Inflammatory macrophage treated with lipopolysaccharide for 1 hour (primary cell): ENCODE results near the gene PSMG4.

Experiments
- DNase-seq, 2 donors: peaks; one replicate each; pipeline ENCODE4 v3.0.0-alpha.2; 2020 to 2022

The PSMG4 gene

GRCh38 chr6:3291346-3291745 lies 32.6 kb downstream of the PSMG4 start:
- DNase-seq: no peak

GRCh38 chr6:3291987-3292386 lies 33.2 kb downstream of the PSMG4 start:
- no peak for DNase-seq

- DNase-seq: no peak
These were observed 33.9 kb downstream of the PSMG4 start for GRCh38 chr6:3292431-3293197.

GRCh38 chr6:3293271-3294155 lies 34.8 kb downstream of the PSMG4 start:
- DNase-seq: no peak

- DNase-seq: no peak
These were observed 35.6 kb downstream of the PSMG4 start for GRCh38 chr6:3294396-3294795.

GRCh38 chr6:3294921-3295871 lies 36.4 kb downstream of the PSMG4 start:
- DNase-seq: no peak

- no peak for DNase-seq
These were observed 37.3 kb downstream of the PSMG4 start for GRCh38 chr6:3296078-3296477.

- no peak for DNase-seq
These were observed 37.8 kb downstream of the PSMG4 start for GRCh38 chr6:3296537-3296936.

- DNase-seq: no peak
These were observed 38.3 kb downstream of the PSMG4 start for GRCh38 chr6:3297006-3297405.

GRCh38 chr6:3297909-3298308 lies 39.2 kb downstream of the PSMG4 start:
- no peak for DNase-seq

- no peak for DNase-seq
These were observed 40.5 kb downstream of the PSMG4 start for GRCh38 chr6:3299221-3299620.

- no peak for DNase-seq
These were observed 42.8 kb downstream of the PSMG4 start for GRCh38 chr6:3301506-3301905.

GRCh38 chr6:3303795-3304411 lies 45.2 kb downstream of the PSMG4 start:
- DNase-seq: no peak

- DNase-seq: no peak
These were observed 45.9 kb downstream of the PSMG4 start for GRCh38 chr6:3304500-3305215.

GRCh38 chr6:3305216-3305565 lies 46.4 kb downstream of the PSMG4 start:
- no peak for DNase-seq

GRCh38 chr6:3305831-3306230 lies 47.1 kb downstream of the PSMG4 start:
- DNase-seq: no peak

- no peak for DNase-seq
These were observed 48.1 kb downstream of the PSMG4 start for GRCh38 chr6:3306848-3307247.

- no peak for DNase-seq
These were observed 48.7 kb downstream of the PSMG4 start for GRCh38 chr6:3307436-3307835.

GRCh38 chr6:3308106-3308505 lies 49.4 kb downstream of the PSMG4 start:
- no peak for DNase-seq

GRCh38 chr6:3309391-3310050 lies 50.8 kb downstream of the PSMG4 start:
- no peak for DNase-seq

GRCh38 chr6:3310051-3310448 lies 51.3 kb downstream of the PSMG4 start:
- DNase-seq: no peak
